Bone marrow (tissue), 2 donors: Measurements from ENCODE around the gene MDH1B.
"Not testable (repeated sequence)": the region's sequence is repeated elsewhere in the genome, so short reads cannot be mapped to it uniquely, and the experiment has no call there.

Experiments
- DNase-seq, 2 donors: peaks; one replicate each; lab custom pipeline; 2025; lab: John Stamatoyannopoulos, UW

Gene MDH1B

DNA sequence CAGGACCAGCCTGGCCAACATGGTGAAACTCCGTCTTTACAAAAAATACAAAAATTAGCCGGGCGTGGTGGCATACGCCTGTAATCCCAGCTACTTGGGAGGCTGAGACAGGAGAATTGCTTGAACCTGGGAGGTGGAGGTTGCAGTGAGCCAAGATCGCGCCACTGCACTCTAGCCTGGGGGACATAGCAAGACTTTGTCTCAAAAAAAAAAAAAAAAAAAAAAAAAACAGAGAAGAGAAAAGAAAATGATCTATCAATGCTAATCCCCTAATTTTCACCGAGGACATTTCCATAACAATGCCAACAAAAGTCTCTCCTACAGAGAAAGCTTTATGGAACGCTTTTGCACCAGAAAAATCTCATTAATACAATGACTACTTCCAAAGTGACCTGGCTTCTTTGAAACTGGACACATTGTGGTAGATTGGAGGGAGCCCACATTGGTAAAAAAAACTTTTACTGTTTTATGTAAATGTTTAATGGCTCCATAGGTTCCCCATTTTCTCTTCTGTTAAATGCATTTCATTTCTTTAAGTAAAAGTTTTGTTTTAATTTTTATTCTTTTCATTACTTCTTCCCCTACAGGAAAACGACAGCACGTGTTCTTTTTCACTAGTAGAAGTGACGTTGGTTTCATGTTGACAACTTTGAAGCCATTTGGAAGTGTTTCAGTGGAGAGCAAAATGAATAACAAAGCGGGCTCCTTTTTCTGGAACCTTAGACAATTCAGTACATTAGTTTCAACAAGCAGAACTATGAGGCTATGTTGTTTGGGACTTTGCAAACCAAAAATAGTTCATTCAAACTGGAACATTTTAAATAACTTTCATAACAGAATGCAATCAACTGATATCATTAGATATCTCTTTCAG lies 1.2 kb upstream of the MDH1B start:
- no peak for DNase-seq

DNA sequence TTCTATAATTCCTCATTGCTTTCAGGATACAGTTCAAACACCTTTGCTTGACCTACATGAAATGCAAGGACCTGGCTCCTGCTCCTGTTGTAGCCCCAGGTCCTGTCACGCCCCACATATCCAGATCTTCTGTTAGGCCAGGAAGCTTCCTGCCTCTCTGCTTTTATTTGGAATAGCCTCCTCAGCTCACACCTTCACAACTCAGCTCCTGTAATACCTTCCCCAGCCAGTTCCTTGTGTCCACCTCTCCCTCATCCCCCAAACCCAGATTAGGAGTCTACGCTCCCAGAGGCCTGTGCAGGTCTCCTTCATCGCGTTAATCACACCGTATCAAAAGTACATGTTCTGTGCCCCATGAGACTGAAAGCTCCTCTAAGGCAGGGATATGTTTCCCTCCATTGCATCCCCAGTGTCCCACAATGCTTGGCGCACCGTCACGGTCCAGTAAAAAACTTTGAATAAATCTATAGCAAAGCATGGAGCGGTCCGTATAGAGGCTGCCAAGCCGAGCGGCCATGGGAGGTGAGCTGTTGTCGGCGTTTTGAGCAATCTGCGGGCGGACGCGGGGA lies 371 bp downstream of the MDH1B start:
- no peak for DNase-seq

DNA sequence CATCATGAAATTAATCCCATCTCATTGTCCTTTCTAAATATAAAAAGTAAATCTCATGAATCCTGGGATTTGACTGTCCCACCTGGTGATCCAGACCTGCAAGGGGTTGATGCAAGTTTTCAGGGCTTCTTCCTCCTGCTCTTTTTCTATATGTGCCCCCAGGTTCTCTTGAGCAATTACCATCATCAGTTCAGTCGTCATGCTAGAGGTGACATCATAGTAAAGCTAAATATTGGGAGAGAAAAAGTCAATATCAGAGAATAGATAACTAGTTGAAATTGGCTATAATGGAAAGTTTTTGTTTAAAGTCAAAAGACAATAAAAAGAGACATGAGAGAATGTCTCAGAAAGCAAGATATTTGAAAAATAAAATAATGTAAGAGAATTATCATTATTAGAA lies 8.3 kb downstream of the MDH1B start:
- DNase-seq = no peak

DNA sequence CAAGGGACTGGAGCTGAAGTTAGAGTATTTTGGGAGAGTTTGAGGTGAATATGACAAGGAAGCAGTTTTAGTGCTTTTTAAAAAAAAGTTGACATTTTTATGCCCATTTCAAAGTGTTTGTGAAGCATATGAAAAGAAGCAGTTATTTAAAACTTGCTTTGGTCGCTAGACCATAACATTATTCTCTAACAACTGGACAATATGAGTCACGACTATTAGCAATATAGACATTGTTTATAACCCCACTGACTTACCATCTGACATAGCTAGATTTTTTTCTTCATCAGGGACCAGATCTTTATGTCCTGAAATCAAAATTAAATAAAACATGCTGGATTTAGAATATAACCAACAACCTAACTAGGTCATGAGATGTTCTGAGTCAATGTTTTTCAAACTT lies 24.3 kb downstream of the MDH1B start:
- no peak for DNase-seq

DNA sequence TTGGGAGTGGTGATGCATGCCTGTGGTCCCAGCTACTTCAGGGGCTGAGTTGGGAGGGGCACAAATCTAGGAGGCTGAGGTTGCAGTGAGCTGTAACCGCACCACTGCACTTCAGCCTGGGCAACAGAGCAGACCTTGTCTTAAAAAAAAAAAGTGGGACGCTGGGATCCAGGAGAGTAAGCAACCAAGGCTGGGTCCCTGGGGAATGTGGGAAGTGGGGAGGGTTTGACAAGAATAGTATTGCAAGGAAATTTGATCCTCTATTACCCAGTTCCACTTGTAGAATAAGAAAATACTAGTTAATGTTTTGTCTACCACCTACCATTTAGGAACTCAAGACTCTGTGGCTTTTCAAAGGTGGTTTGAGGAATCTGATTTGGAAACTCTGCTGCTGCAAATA lies 25.9 kb downstream of the MDH1B start:
- DNase-seq = no peak

DNA sequence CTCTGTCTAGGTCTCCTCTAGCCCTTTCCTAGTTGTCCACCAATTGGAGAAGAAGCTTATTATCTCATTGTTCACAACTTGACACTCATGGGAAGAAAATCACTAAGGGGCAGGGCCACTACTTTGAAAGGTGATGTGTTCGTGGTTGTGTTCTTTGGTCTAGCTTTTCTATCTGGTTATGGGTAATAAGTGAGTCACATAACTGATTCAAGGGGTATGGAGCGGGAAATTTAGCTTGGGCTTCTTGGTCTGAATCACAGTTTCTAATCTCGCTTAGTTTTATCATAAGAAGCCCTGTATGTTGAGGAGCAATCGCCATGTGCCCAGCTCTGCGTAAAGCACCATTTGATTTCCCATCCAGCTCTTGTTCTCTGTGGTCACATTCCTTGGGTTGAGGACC lies 28.2 kb downstream of the MDH1B start:
- DNase-seq = no peak

DNA sequence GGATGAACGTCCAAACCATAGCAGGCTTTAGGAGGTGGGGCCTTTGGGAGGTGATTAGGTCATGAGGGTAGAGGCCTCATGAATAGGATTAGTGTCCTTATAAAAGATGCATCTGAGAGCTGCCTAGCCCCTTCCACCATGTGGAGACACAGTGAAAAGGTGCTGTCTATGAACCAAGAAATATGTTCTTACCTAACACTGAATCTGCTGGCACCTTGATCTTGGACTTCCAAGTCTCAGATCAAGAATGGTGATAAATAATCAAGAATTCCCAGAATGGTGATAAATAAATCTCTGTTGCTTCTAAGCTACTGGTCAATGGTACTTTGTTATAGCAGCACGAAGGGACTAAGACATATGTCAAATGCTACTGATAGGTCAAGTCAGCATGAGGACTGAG lies 31.8 kb downstream of the MDH1B start:
- no peak for DNase-seq

DNA sequence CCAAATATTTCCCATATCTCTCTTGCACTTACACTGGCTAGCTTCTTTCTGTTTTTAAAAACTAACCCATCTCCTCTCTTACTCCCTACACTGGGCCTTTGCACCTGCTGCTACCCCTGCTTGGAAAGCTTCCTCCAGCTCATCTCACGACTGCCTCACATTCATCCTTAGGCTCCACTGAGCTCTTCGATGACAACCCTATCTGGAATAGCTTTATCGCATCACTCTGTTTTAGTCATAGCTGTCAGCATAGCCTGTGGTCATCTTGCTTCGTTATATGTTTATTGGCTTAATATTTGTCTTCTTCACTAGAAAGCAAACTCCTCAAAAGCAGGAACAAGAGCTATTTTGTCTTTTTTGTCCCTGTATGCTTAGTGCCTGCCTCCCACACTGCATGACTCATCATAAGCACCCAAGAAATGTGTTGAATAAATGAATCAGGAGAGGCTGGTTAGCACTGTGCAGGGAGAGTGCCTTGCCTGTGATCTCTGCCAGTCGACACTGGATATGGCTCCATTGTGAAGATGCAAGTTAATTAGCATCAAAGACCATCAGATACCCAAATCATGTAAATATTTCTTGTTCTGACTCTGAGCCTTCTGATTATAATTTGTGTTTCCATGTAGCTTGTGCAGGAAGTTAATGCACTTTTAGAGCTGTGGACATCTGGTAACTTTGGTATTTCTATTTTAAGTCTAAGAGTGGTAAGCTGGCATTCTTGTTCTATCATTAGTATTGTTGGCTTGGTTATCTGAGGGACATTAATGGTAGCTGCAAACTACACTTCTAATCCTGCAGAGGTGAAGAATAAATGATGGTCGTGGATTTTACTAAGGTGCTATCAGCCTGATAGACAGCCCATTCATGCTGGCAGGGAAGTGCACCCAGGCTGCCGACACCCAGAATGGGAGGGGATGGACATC lies 36.6 kb downstream of the MDH1B start:
- DNase-seq = no peak

DNA sequence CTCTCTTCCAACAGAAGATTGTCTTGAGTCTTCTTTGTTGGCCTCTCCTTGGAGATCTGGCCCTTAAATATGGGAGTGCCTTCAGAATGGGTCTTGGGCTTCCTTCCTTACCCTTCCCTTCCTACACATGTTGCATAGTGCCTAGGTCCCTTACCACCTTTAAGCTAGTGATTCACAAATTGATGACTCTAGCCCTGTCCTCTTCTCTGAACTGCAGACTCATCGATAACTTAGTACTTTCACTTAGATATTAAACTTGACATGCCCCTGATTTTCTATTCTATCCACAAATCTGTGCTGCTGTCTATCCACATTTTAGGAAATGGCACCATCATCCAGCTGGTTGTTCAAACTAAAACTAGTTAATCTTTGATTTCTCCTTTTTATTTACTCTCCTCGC lies 37.8 kb downstream of the MDH1B start:
- DNase-seq = no peak

DNA sequence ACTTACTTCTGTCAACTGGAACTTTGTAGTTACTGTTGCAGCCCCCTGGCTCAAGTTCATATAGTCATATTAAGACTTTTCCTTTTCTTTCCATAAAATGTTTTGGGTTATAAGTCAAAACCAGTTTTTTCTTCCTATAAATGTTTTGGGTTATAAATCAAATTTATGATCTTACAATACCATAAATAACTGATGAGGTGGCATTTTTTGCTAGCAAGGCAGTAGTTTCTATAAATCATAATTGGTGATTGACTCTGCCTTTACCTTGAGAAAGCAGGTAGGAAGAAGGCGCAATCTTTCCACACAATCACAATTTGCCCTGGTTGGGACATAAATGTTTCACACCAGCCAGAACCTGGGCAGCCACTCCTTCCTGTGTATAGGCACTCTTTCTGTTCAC lies 41.8 kb downstream of the MDH1B start:
- no peak for DNase-seq

DNA sequence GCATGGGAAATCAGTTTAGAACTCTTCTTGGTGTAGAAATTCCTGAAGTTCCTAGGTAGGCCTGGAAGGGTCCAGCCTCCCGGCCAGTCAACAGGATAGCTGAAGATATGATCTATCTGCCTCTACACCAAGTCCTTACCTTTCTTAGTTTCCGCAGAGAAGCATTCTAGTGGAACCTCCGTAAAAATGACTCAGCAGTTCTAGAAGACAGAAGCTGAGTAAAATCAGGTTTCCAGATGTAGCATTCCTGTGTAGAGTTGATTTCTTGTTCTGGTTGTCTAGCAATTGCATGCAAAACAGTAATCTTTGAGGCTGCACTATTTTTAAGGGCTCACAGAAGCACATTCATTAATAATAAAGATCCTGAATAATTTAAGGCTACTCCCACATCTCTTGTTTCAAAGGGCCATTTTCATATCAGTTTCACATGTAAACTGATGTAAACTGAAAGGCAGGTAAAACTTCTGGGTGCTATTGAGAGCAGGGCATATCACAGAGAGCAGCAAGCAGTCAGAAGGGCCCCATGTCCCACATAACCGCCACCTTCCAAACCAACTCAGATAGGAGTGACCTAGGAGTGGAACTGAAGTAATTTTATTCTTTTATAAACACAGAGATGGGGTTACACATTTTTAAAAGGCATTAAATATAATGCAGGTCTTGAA lies 43.7 kb downstream of the MDH1B start:
- DNase-seq = no peak

DNA sequence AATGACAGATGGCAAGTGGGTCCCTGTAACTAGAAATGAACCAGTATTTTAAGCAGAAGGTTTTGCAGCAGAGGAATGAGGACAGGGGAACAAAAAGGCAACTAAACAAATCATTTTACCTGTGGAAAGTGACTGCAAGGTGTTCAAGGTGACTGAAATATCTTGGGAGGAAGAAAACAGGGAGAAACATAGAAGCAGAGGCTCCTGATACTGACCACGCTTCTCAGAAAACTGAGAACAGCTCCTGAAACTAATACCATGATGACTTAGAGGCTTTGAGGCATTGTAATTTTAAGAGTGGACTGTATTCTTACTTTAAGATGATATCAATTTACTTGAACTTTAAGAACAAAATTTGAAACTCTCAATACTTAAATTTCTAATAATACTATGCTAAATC lies 46.8 kb downstream of the MDH1B start, which contains the start of gene DYTN:
Gene DYTN, minus strand, starts transcription at position 101 of the 400 bp plus-strand sequence. CDS start 117 bp downstream, outside the sequence.
- DNase-seq = no peak

DNA sequence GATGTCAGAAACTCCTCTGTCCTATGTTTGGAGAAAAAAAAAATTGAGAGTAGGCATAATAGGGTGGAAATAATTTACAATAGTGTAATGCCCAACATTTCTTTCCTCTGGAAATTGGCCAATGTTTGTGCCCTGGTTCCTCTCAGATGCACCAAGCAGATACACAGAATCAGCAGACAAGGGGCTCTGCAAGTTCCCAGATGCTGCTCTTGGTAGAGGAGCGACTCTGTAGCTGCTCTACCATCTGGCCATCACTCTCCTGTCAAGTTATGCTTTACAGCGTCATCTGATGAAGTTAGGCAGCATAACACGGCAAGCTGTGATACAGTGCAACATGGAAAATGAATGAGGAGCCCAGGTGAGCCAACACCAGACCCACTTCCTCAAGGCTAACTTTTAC lies 48.5 kb downstream of the MDH1B start:
- DNase-seq = no peak

DNA sequence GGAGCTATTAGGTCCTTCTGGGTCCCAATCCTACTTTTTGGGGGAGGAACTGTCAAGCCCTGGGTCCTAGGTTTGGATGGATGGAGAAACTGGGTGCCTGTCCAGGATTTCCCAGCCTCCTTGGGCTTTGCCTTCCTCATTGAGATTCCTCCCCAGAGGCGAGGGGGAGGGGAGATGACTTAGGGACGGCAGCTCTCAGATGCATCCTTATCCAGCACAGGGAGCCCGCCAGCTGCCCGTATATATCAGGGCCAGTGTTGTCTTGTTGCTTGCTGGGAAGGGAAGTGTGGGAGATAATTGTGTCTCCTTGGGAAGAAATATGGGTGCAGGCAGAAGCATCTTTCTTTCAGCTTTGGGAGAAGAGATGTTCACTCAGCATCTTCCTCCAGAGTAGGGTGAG lies 49.9 kb downstream of the MDH1B start:
- DNase-seq = not testable (repeated sequence)

DNA sequence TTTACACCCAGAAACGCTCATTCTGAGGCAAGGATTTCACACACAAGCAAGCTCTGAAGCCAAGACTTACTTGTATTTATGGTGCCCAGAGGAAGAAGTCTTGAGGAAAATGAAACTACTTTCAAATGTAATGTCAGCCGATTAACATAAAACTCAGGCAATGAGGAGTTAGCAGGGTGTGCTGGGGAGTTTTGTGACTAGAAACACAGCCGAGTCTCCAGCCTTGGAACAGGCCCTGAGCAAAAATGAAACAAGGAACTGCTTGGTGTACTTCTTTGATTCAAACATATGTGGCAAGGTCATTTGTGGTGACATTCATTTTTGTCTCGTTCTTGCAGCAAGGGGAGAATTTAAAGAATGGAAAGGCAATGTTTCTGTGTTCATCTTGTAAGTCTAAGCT lies 51.4 kb downstream of the MDH1B start:
- DNase-seq = no peak

DNA sequence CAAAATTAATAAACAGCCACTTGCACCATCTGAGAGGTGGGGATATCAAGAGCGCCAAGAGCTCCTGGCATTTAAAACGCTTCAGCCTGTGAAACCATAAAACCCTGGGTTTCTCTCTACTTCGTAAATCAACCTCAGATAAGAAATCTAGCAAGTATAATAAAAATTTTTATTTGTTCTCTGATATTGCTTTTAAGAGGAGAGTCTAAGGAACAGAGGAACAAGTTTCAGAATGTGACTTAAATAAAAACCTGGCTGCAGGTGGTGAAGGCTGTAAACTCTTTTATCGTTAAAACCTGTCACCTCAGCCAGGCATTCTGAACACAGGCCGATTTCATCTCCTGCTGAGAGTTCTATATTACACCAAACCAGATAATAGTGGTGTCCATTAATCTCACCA lies 56.8 kb downstream of the MDH1B start:
- DNase-seq = no peak

DNA sequence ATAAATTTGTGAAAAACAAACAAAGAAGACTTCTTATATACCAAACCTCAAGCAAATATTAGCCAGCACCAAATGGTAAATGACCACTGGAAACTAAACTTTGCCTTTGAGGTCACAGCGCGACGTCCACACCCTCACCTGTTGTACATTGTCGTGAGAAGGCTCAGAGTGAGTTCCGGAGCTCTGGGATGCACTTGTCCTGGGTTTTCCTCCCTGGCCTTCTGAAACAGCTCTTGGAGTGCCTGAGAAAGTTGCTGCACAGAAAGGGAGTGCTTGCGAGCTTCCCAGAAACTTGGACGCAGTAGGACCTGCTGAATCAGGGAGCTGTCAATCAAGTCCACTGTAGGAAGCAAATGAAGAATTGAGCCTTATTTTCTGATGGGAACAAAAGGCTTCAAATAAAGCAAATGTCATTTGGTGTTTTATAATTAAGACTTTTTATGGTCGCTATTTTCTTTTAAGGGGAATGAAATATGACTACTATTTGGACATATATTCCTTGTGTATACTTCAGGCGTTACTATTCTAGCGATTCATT lies 57.9 kb downstream of the MDH1B start:
- no peak for DNase-seq

DNA sequence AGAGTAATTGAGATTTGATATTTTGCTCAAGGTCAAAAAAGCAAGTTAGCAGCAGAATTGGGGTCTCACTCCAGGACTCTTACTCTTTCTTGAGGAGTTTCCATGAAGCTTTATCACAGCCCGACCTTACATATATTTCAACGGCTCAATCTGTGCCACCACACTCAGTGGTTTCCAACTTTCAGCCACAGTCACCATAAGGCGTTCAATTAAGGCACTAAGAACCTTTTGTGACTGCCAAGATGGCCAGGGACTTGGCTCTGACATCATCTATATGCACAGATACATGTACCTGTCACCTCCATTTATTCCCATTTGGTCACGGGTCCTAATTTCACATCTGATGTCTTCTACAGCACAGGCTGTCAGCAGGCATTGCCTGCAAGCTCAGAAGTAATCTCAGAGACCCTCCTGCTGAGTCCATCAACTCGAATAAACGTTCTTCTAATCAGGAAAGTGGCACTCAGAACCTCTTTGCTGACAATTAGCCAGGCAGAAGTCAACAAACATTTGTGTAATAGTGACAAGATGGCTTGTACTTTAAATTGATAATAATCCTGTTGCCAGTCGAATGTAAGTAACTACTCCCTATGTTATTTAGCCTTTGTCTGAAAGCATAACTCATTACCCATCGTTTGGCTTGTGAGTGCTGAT lies 63.0 kb downstream of the MDH1B start:
- no peak for DNase-seq

DNA sequence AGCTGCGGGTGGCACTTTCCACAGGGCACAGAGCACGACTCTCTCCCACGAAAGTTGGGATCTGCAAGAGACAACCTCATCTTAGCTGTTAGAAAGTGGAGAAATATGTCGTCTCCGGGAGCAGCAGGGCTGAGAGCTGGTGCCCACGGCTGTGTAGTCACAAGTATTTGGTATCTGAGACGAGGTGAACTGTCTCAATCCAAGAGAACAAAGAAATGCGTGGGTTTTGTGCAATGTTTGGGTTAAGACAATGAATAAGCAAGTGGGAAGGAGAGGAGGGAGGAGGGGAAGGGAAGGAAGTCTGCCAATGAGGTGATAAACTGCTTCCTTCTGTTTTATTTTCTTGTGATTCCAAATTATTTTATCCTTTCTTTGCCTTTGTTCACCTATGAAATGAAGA lies 65.0 kb downstream of the MDH1B start:
- DNase-seq = peak in 1 of 2 donors; percentile 63

DNA sequence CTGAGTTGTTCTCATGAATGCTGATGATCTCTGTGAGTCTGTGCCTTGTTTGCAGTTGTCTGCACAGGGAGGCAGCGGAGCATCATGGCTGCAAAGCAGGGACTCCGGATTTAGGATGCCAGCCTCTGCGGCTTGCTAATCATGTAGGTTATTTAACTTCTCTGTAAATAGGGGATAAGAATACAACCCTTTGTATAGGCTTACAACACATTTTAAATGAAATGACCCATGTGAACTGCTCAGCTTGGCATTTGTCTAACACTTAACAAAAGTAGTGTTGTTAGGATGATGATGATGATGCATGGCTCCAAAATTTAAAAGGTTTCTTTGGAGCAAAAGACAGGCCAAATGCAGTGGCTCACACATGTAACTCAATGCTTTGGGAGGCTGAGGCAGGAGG lies 66.3 kb downstream of the MDH1B start:
- no peak for DNase-seq

DNA sequence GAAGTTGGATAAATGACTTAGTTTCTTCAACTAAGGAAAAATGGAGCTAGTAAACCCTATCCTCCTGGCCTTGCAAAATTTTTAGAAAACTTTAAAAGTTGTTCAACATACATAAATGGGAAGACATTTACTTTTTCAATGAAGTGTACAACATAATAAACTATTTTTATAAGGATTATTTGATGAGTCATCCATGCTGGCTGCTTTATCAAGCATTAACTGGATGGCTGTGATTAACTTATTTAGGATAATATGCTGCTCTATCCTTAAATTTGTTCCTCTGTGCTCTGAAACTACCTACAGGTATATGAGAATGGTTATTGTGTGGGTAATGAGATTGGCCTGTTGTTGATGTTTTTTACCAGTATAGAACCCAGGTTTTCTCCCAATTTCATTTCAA lies 68.2 kb downstream of the MDH1B start:
- DNase-seq = no peak
